Measurements from ENCODE around the gene TMEM145.

TMEM145 gene

DNA sequence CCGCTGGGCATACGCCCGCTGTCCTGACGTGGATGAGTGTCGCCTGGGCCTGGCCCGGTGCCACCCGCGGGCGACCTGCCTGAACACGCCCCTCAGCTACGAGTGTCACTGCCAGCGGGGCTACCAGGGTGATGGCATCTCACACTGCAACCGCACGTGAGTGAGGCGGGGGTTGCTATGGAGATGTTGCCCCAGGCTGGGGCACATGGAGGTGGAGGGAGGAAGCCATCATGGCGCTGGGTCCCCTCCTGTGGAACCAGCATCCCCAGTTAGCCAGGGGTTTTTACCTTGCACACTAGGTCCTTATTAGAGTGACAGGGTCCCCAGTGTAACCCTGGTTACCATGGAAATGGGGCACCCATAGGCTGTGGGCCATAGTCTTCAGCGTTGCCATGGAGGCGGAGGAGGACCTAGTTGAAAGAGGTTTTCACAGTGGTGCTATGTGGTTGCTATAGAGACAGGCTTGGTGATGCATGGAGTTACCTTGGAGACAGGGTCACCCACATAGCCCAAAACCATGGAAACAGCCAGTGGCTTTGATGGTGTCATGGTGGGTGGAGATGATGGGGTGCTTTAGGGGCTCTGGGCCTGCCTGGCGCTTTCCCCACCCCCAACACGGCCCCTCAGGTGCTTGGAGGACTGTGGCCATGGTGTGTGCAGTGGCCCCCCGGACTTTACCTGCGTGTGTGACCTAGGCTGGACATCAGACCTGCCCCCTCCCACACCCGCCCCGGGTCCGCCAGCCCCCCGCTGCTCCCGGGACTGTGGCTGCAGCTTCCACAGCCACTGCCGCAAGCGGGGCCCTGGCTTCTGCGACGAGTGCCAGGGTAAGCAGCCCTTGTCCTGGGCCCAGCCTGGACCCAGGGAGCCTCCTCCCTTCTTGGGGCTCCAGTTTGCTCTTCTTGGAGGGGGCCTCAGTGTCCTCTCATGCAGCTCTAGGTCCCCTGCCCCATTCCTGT, 39.5 kb downstream of the TMEM145 start:
- no peak for TF ChIP-seq GLIS3 (CRISPR knock-in tag; IDR thresholded peaks at IDR 0.05)
- TF ChIP-seq RARB (CRISPR knock-in tag; IDR thresholded peaks at IDR 0.05), result no peak
- no peak for TF ChIP-seq PPARA (CRISPR knock-in tag; IDR thresholded peaks at IDR 0.05; ENCODE audit: borderline replicate concordance)
- no peak for TF ChIP-seq ZFP30 (CRISPR knock-in tag; IDR thresholded peaks at IDR 0.05)
- no peak for TF ChIP-seq ZFP3 (CRISPR knock-in tag; IDR thresholded peaks at IDR 0.05)
- no peak for TF ChIP-seq TOX (CRISPR knock-in tag; IDR thresholded peaks at IDR 0.05; ENCODE audit: borderline replicate concordance)
- TF ChIP-seq, protein P1, sequence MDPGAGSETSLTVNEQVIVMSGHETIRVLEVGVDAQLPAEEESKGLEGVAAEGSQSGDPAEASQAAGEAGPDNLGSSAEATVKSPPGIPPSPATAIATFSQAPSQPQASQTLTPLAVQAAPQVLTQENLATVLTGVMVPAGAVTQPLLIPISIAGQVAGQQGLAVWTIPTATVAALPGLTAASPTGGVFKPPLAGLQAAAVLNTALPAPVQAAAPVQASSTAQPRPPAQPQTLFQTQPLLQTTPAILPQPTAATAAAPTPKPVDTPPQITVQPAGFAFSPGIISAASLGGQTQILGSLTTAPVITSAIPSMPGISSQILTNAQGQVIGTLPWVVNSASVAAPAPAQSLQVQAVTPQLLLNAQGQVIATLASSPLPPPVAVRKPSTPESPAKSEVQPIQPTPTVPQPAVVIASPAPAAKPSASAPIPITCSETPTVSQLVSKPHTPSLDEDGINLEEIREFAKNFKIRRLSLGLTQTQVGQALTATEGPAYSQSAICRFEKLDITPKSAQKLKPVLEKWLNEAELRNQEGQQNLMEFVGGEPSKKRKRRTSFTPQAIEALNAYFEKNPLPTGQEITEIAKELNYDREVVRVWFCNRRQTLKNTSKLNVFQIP (CRISPR knock-in tag; IDR thresholded peaks at IDR 0.05; ENCODE audit: borderline replicate concordance, low read depth), result no peak
- TF ChIP-seq ZNF8 (CRISPR knock-in tag; IDR thresholded peaks at IDR 0.05), result no peak
- TF ChIP-seq, protein P2, sequence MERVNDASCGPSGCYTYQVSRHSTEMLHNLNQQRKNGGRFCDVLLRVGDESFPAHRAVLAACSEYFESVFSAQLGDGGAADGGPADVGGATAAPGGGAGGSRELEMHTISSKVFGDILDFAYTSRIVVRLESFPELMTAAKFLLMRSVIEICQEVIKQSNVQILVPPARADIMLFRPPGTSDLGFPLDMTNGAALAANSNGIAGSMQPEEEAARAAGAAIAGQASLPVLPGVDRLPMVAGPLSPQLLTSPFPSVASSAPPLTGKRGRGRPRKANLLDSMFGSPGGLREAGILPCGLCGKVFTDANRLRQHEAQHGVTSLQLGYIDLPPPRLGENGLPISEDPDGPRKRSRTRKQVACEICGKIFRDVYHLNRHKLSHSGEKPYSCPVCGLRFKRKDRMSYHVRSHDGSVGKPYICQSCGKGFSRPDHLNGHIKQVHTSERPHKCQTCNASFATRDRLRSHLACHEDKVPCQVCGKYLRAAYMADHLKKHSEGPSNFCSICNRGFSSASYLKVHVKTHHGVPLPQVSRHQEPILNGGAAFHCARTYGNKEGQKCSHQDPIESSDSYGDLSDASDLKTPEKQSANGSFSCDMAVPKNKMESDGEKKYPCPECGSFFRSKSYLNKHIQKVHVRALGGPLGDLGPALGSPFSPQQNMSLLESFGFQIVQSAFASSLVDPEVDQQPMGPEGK (CRISPR knock-in tag; IDR thresholded peaks at IDR 0.05; ENCODE audit: borderline replicate concordance), result no peak
- no peak for TF ChIP-seq ZC3H10 (CRISPR knock-in tag; IDR thresholded peaks at IDR 0.05)
- TF ChIP-seq CSRNP3 (CRISPR knock-in tag; IDR thresholded peaks at IDR 0.05), result no peak
- TF ChIP-seq BACH2 (CRISPR knock-in tag; IDR thresholded peaks at IDR 0.05; ENCODE audit: borderline replicate concordance), result no peak
- TF ChIP-seq SNAI2 (CRISPR knock-in tag; IDR thresholded peaks at IDR 0.05), result no peak
- no peak for TF ChIP-seq CREB5 (CRISPR knock-in tag; IDR thresholded peaks at IDR 0.05; ENCODE audit: low read depth)
- TF ChIP-seq ARNTL (CRISPR knock-in tag; IDR thresholded peaks at IDR 0.05; ENCODE audit: borderline replicate concordance, low read depth), result no peak
- no peak for TF ChIP-seq ZNF70 (CRISPR knock-in tag; IDR thresholded peaks at IDR 0.05)
- no peak; the same call in 2 of the 3 replicates for ATAC-seq

GRCh38 chr19:42353341-42354015, 40.4 kb downstream of the TMEM145 start:
- ATAC-seq, result no peak
- TF ChIP-seq ZNF8 (CRISPR knock-in tag; IDR thresholded peaks at IDR 0.05) (no peak), BACH2 (CRISPR knock-in tag; IDR thresholded peaks at IDR 0.05; ENCODE audit: borderline replicate concordance) (no peak), CSDC2 (CRISPR knock-in tag; IDR thresholded peaks at IDR 0.05) (no peak), PPARA (CRISPR knock-in tag; IDR thresholded peaks at IDR 0.05; ENCODE audit: borderline replicate concordance) (no peak), OSR1 (CRISPR knock-in tag; IDR thresholded peaks at IDR 0.05) (no peak), GLIS3 (CRISPR knock-in tag; IDR thresholded peaks at IDR 0.05) (no peak), ZNF70 (CRISPR knock-in tag; IDR thresholded peaks at IDR 0.05) (no peak), TSHZ2 (CRISPR knock-in tag; IDR thresholded peaks at IDR 0.05) (no peak), CREB5 (CRISPR knock-in tag; IDR thresholded peaks at IDR 0.05; ENCODE audit: low read depth) (no peak), ZFP30 (CRISPR knock-in tag; IDR thresholded peaks at IDR 0.05) (no peak), ZFP3 (CRISPR knock-in tag; IDR thresholded peaks at IDR 0.05) (no peak), ZC3H10 (CRISPR knock-in tag; IDR thresholded peaks at IDR 0.05) (no peak), ARNTL (CRISPR knock-in tag; IDR thresholded peaks at IDR 0.05; ENCODE audit: borderline replicate concordance, low read depth) (no peak), SNAI2 (CRISPR knock-in tag; IDR thresholded peaks at IDR 0.05) (no peak), ISL1 (CRISPR knock-in tag; IDR thresholded peaks at IDR 0.05) (no peak), ZNF565 (CRISPR knock-in tag; conservative IDR thresholded peaks at IDR 0.05; ENCODE audit: low read depth) (no peak)
- TF ChIP-seq, protein P2 (CRISPR knock-in tag; IDR thresholded peaks at IDR 0.05; ENCODE audit: borderline replicate concordance), result no peak
